Measurements from ENCODE around the gene MRPS6.

DNA sequence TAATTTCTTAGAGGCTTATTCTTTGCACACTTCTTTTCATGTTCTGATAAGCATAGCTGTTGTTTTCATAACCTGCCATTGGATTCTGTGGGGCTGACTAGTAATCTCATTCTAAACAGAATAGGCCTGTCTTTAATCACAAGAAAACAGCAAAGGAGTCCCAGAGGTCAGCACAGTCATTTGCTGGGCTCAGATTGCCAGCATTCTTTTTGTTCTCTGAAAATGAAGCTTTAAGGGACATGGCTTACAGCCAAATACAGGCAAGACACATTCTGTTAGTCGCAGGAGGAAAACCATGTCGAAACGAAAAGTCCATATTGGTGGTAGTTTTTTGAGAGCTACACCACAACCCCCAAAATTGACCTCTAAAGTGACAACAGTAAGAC is 75.0 kb downstream of the MRPS6 start:
- TF ChIP-seq, protein P1, sequence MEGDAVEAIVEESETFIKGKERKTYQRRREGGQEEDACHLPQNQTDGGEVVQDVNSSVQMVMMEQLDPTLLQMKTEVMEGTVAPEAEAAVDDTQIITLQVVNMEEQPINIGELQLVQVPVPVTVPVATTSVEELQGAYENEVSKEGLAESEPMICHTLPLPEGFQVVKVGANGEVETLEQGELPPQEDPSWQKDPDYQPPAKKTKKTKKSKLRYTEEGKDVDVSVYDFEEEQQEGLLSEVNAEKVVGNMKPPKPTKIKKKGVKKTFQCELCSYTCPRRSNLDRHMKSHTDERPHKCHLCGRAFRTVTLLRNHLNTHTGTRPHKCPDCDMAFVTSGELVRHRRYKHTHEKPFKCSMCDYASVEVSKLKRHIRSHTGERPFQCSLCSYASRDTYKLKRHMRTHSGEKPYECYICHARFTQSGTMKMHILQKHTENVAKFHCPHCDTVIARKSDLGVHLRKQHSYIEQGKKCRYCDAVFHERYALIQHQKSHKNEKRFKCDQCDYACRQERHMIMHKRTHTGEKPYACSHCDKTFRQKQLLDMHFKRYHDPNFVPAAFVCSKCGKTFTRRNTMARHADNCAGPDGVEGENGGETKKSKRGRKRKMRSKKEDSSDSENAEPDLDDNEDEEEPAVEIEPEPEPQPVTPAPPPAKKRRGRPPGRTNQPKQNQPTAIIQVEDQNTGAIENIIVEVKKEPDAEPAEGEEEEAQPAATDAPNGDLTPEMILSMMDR (IDR thresholded peaks at IDR 0.05; ENCODE audit: poor library complexity): no peak
- TF ChIP-seq EZH2 (IDR thresholded peaks at IDR 0.05; ENCODE audit: borderline replicate concordance): no peak
- no peak for TF ChIP-seq EZH2phosphoT487 (IDR thresholded peaks at IDR 0.05; ENCODE audit: low read depth, severe bottlenecking, unreplicated experiment)

All from hepatocyte (in vitro differentiated cells).